22Rv1 (cell line): ENCODE data around the gene VSIG10.
A peak's percentile ranks its signal among the peaks of the same experiment; 100 is the strongest.

Experiments
- H3K27ac ChIP-seq: fragments of 450-650 bp; 2 replicates; pipeline ENCODE4 v1.5.1; 2017
- ZFX ChIP-seq: fragments of 450-650 bp; IDR thresholded peaks from 2 replicates; pipeline ENCODE4 v1.6.1; 2017; ENCODE audit warnings: antibody characterized with exemption, borderline replicate concordance
- TF ChIP-seq, protein P1 (sequence below): fragments of 450-650 bp; IDR thresholded peaks from 2 replicates; pipeline ENCODE4 v1.5.1; 2017; ENCODE audit warnings: mild to moderate bottlenecking

The VSIG10 gene

DNA sequence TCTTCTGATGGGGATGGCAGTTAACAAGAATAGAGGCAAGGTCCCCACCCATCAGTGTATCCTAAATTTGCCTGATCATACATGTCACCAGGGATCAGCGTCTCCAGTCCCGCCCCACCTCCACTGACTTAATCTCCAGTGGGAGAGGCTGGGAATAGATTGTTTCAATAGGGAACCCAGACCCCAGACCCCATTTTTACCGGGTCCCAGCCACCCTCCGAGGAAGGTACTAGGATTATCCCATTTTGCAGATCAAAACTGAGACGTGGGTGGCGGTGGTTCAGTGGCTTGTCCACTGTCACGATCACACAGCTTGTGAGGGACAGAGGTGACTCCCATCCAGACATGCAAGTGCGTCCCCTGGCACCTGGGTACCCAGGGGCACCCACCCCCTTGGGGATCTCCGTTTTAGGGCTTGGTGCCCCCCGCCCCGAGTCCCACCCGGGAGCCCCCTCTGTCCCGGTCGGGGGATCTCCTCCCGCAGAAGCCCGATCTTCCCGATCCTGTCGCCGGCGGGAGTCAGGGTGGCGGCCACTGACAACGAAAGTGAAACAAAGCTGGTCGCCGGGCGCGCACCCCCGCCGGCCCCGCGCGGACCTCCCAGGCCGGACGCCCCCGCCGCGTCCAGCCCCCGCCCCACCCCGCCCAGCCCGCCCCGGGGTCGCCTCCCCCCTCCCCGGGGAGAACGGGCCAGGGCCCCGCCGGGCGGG, 43.4 kb downstream of the VSIG10 start:
- TF ChIP-seq, protein P1, sequence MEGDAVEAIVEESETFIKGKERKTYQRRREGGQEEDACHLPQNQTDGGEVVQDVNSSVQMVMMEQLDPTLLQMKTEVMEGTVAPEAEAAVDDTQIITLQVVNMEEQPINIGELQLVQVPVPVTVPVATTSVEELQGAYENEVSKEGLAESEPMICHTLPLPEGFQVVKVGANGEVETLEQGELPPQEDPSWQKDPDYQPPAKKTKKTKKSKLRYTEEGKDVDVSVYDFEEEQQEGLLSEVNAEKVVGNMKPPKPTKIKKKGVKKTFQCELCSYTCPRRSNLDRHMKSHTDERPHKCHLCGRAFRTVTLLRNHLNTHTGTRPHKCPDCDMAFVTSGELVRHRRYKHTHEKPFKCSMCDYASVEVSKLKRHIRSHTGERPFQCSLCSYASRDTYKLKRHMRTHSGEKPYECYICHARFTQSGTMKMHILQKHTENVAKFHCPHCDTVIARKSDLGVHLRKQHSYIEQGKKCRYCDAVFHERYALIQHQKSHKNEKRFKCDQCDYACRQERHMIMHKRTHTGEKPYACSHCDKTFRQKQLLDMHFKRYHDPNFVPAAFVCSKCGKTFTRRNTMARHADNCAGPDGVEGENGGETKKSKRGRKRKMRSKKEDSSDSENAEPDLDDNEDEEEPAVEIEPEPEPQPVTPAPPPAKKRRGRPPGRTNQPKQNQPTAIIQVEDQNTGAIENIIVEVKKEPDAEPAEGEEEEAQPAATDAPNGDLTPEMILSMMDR: no peak
- no peak for TF ChIP-seq ZFX
- peak overlapping the region; percentile 89 for H3K27ac ChIP-seq

DNA sequence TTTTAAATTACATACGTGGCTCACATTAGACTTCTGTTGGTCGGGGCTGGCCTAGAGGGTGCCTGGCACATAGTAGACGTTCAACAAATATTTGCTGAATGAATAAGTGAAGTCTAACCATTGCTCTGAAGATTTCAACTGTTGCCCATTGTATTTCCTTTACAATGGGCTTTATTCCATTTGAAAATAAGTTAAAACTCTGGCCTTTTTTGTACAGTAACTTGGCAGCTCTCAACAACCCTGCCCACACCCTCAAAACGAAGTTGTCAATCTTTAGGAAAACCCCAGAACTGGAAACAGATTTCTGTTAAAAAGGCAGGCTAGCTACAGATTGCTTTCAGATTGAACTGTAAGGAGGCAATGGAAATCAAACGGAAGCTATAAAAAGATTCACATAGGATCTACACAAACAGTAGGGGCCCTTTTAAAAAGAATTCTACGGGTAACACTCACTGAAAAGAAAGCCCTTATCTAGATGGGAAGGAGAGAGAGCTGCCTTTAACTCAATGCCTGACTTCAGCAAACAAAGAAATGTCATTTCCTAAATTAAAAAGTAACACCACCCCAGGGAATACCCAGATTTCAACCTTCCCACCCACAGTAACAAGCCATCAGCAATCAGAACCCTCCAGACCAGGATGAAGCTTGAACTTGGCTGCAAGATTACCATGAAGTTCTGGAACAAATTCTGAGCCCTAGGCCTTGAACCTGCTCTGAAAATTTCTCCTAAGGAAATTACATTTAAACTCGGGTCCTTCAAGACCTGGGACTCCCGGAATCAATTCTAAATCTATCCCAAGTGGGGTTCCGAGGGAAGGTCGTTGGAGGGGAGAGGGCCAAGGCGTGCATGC, 44.2 kb downstream of the VSIG10 start:
- TF ChIP-seq ZFX: no peak
- TF ChIP-seq, protein P1: no peak
- peak overlapping the region; percentile 89 for H3K27ac ChIP-seq

DNA sequence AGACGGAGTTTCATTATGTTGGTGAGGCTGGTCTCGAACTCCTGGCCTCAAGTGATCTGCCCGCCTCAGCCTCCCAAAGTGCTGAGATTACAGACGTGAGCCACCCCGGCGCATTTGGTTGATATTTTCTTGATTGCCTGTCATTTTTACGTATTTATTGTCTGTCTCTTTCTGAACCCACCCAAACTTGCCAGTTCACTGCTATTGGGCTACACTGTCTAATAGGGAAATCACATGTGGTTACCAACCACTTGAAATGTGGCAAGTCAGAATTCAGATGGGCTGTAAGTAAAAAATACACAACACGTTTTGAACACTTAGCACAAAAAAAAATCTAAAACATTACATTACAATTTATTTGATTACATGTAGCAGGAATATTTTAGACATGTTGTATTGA, 44.9 kb downstream of the VSIG10 start:
- TF ChIP-seq, protein P1: no peak
- TF ChIP-seq ZFX: no peak
- H3K27ac ChIP-seq: peak overlapping the region; percentile 89

DNA sequence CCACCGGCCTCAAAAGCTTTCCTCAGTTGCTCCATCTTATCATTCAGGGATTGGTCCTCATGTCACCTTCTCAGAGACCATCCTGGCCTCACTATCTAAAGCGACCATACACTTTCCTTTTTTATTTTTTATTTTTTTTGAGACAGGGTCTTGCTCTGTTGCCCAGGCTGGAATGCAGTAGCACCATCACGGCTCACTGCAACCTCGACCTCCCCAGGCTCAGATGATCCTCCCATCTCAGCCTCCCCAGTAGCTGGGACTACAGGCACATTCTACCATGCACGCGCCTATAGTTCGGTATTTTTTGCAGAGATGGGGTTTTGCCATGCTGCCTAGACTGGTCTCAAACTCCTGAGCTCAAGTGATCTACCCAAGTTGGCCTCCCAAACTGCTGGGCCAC, 45.6 kb downstream of the VSIG10 start:
- TF ChIP-seq, protein P1: no peak
- no peak for TF ChIP-seq ZFX

DNA sequence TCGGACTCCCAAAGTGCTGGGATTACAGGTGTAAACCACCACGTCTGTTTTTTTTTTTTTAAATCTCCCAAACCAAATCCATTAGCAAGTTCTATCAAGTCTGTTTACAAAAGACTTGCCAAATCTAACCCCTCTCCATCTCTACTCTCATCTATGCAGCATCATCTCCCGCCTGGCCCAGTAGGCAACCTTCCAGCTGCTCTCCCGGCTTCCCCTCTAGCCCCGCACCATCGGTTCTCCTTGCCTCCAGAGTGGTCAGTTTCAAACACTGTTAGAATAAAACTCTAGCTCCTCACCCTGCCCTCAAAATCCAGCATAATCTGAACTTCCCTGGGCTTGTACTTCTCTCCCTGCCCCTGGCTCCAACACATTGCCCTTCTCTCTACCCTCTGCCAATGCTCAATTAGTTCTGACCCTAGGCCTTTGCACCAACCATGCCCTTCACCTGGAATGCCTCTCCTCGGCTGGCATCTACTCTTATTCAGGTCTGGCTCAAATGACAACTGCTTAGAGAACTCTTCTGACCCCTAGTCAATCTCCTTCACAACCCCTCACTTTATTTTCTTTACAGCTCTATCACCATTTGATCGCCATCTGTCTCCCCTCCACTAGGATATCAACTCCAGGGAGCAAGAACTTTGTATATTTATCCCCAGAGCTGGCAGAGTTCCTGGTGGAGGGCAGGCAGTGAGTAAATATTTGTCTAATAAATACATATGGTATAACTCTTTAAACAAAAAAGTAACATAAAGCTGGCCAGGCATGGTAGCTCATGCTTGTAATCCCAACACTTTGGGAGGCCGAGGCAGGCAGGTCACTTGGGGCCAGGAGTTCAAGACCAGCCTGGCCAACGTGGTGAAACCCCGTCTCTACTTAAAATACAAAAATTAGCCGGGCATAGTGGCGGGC, 47.7 kb downstream of the VSIG10 start:
- peak overlapping the region; percentile 89 for H3K27ac ChIP-seq

More for the DNA sequence above, 45.6 kb downstream of the VSIG10 start:
- peak overlapping the region; percentile 89 for H3K27ac ChIP-seq

DNA sequence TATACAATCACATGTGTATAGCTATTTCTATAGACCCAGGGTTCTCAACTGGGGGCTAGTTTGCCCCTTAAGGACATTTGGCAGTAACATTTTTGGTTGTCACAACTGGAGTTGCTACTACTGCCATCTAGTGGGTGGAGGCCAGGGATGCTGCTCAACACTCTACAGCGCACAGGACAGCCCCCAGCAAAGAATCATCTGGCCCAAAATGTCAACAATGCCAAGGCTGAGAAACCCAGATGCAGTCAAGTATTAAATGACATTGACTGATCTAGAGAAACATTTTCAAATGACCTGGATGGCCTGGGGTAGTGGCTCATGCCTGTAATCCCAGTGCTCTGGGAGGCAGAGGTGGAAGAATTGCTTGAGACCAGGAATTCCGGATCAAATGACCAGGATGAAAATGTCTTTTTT, 48.7 kb downstream of the VSIG10 start:
- H3K27ac ChIP-seq: peak overlapping the region; percentile 89
- no peak for TF ChIP-seq ZFX
- TF ChIP-seq, protein P1: peak; percentile 95

More for the DNA sequence above, 47.7 kb downstream of the VSIG10 start:
- TF ChIP-seq, protein P1: no peak
- TF ChIP-seq ZFX: no peak
